ENCODE data around the gene TMEM167A. TPM values are rescaled to one million over a fixed set of nuclear protein-coding genes. Genes with fewer than 3 reads are reported as not detected.

The TMEM167A gene
- total RNA-seq, 6 experiments from 2014 or later = 125 to 164 (median 141) TPM

DNA sequence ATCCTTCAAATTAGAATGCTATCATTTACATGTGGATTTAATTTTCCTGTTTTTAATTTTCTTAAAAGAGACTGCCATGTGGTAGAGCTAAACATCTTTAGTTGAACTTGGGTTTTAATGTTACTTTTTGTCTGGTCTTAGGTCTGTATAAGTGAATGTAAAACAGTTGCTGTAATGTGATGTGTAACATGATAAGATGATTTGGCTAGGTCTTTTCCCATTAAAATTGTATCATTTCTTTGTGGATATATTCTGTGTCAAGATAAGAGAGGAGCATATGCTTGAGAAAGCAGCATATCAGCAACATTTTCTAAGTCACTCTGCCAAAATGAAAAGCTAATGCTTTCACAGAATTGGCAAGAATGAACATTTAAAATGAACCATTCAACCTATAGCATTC is 18.5 kb downstream of the TMEM167A start:
- Mint-ChIP-seq H3K27ac (peak overlapping the region; percentile 12; the same call in 1 of the 2 replicates), H3K4me3 (no peak overlapping the region; the same call in 1 of the 2 replicates), H3K36me3 (ENCODE audit: low read depth) (peaks cover 55% of the 10 kb centered on the region), H3K4me1 (ENCODE audit: low read depth) (peaks cover 30% of the 10 kb centered on the region), H3K9me3 (no peaks in the 10 kb centered on the region), H3K27me3 (ENCODE audit: insufficient read depth) (peaks cover 4% of the 10 kb centered on the region; the same call in 1 of the 2 replicates)
- TF ChIP-seq, protein P1, sequence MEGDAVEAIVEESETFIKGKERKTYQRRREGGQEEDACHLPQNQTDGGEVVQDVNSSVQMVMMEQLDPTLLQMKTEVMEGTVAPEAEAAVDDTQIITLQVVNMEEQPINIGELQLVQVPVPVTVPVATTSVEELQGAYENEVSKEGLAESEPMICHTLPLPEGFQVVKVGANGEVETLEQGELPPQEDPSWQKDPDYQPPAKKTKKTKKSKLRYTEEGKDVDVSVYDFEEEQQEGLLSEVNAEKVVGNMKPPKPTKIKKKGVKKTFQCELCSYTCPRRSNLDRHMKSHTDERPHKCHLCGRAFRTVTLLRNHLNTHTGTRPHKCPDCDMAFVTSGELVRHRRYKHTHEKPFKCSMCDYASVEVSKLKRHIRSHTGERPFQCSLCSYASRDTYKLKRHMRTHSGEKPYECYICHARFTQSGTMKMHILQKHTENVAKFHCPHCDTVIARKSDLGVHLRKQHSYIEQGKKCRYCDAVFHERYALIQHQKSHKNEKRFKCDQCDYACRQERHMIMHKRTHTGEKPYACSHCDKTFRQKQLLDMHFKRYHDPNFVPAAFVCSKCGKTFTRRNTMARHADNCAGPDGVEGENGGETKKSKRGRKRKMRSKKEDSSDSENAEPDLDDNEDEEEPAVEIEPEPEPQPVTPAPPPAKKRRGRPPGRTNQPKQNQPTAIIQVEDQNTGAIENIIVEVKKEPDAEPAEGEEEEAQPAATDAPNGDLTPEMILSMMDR (IDR thresholded peaks at IDR 0.05) = no peak
- no peak for DNase-seq

DNA sequence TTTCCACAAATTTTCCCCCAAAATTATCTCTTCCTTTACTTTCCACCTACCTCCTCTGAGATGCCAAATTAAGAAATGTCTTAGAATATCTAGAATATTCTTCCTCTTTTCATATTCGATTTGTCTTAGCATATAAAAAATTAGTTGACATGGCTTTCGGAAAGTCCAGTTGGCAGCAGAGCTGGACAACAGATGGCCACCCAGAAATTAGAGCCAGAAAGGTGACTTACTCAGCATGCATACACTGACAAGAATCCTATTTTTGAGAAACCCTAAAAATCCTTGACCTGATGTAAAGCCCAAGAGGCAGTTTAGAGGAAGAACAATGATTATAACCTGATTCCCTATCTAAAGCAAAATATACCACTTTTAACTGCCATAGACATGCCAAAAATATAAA is 22.0 kb downstream of the TMEM167A start:
- no peak for DNase-seq
- Mint-ChIP-seq H3K27me3 (ENCODE audit: insufficient read depth) (peaks cover 4% of the 10 kb centered on the region; the same call in 1 of the 2 replicates), H3K36me3 (ENCODE audit: low read depth) (peaks cover 66% of the 10 kb centered on the region)

DNA sequence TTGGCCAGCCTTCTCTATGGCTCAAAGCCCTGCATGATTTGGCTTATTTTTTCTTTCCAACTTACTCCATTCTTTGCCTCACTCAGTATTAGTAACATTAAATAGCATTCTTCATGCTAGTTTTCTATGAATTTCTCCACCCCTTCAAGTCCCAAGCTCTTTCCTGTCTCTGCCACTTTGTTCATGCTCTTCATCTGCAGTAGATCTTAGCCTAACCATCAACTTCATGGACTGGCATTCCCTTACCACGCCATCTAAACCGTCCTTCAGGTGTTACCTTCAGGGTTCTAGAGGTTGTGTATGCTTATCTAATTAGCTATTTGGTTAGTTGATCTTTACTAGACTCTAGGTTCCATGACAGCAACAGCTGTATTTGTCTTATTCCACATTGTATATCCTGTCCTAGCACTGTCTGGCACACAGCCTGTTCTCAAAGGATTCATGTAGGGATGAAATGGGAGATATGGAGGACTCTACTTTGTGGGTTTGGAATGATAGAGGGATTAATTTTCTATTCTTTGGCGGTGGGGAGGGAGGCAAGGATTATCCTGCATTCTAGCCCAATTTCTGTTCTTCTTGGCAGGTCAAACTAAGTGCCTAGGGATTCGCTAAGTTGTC is 26.4 kb downstream of the TMEM167A start:
- no peak overlapping the region for H3K27ac Mint-ChIP-seq
- TF ChIP-seq, protein P1 (IDR thresholded peaks at IDR 0.05) = no peak
- no peaks in the 10 kb centered on the region for H3K9me3 Mint-ChIP-seq
- no peak overlapping the region for H3K4me3 Mint-ChIP-seq
- DNase-seq = no peak
- H3K4me1 Mint-ChIP-seq (ENCODE audit: low read depth) = peaks cover 9% of the 10 kb centered on the region; the same call in 1 of the 2 replicates
- peaks cover 4% of the 10 kb centered on the region; the same call in 1 of the 2 replicates for H3K27me3 Mint-ChIP-seq (ENCODE audit: insufficient read depth)
- peaks cover 40% of the 10 kb centered on the region for H3K36me3 Mint-ChIP-seq (ENCODE audit: low read depth)

More for the DNA sequence above, 22.0 kb downstream of the TMEM167A start:
- Mint-ChIP-seq H3K4me3 (no peak overlapping the region), H3K4me1 (ENCODE audit: low read depth) (peaks cover 31% of the 10 kb centered on the region), H3K9me3 (no peaks in the 10 kb centered on the region), H3K27ac (no peak overlapping the region)
- TF ChIP-seq, protein P1 (IDR thresholded peaks at IDR 0.05) = no peak

DNA sequence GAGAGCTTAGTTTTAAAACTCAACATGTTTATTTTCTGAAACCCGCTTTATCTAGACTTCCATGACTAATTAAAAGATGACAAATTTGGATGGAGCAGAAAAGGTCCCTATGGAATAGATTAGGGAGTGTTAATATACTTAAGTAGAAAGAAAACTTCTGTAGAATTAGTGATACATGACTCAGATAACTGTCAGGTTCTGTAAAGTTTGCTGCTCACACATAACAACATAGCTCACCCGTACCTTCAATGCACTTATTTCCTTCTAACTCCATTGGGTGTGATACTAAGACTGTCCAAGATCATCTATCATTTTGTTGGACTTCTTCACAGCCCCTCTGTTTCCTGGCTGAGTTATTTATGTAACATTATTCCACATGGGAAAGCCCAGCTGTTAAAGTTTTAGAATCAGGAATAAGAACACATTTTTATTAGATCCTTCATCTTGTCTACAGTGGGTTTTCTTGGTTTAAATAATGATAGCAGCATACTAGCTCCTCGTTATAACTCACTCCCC is 27.8 kb downstream of the TMEM167A start:
- Mint-ChIP-seq H3K27ac (no peak overlapping the region), H3K27me3 (ENCODE audit: insufficient read depth) (no peaks in the 10 kb centered on the region), H3K4me3 (no peak overlapping the region), H3K36me3 (ENCODE audit: low read depth) (peaks cover 29% of the 10 kb centered on the region), H3K4me1 (ENCODE audit: low read depth) (peaks cover 8% of the 10 kb centered on the region; the same call in 1 of the 2 replicates), H3K9me3 (no peaks in the 10 kb centered on the region)
- TF ChIP-seq, protein P1 (IDR thresholded peaks at IDR 0.05) = no peak
- no peak for DNase-seq

DNA sequence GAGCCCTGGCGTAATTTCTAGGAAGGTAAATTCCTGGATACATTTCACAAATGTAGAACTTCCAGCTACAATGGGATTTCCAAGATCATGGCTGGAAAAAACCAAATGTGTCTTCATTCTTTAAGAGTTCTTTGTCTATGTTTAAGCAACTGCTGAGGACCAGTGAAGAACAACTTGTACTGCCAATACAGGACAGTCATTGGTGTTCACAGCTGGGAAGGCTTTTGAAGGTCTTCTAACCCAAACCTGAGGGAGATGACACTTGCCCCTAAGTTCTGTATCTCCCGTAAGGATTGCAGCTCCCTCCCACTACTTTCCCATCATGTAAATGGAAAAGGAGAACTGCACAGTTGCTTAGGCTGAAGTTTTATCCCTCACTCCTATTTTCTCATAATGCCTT is 28.4 kb downstream of the TMEM167A start:
- no peak overlapping the region for H3K27ac Mint-ChIP-seq
- H3K4me3 Mint-ChIP-seq = no peak overlapping the region
- TF ChIP-seq, protein P1 (IDR thresholded peaks at IDR 0.05) = no peak
- peaks cover 2% of the 10 kb centered on the region; the same call in 1 of the 2 replicates for H3K4me1 Mint-ChIP-seq (ENCODE audit: low read depth)
- peaks cover 23% of the 10 kb centered on the region for H3K36me3 Mint-ChIP-seq (ENCODE audit: low read depth)
- DNase-seq = no peak
- H3K27me3 Mint-ChIP-seq (ENCODE audit: insufficient read depth) = no peaks in the 10 kb centered on the region
- H3K9me3 Mint-ChIP-seq = no peaks in the 10 kb centered on the region

Data from HFFc6 (cell line).